HG02678 (cell line): ENCODE data around the gene RFTN1.

Experiments used
- ATAC-seq: cut with Tn5 transposase; IDR thresholded peaks from one replicate; pipeline ENCODE4 v1.9.1; 2021; ENCODE audit warnings: mild to moderate bottlenecking, moderate library complexity; ENCODE audit not compliant: unreplicated experiment

RFTN1 gene

GRCh38 chr3:16335772-16336645, 177.5 kb downstream of the RFTN1 start:
- ATAC-seq = no peak

GRCh38 chr3:16335333-16335732, 178.2 kb downstream of the RFTN1 start:
- no peak for ATAC-seq

- ATAC-seq = no peak
Observed at GRCh38 chr3:16334909-16335308, 178.6 kb downstream of the RFTN1 start.

- ATAC-seq = no peak
Observed at GRCh38 chr3:16332904-16333426, 180.5 kb downstream of the RFTN1 start.

GRCh38 chr3:16331319-16331883, 182.1 kb downstream of the RFTN1 start:
- ATAC-seq = no peak

- ATAC-seq = no peak
Observed at GRCh38 chr3:16330351-16330750, 183.1 kb downstream of the RFTN1 start.

- ATAC-seq = no peak
Observed at GRCh38 chr3:16329826-16330129, 183.7 kb downstream of the RFTN1 start.

GRCh38 chr3:16329036-16329825, 184.3 kb downstream of the RFTN1 start:
- ATAC-seq = no peak

- ATAC-seq = no peak
Observed at GRCh38 chr3:16328124-16328523, 185.4 kb downstream of the RFTN1 start.

GRCh38 chr3:16326724-16327349, 186.7 kb downstream of the RFTN1 start:
- ATAC-seq = no peak

GRCh38 chr3:16325850-16326249, 187.6 kb downstream of the RFTN1 start:
- ATAC-seq = no peak

GRCh38 chr3:16323737-16324136, 189.8 kb downstream of the RFTN1 start:
- ATAC-seq = no peak

GRCh38 chr3:16322189-16322588, 191.3 kb downstream of the RFTN1 start:
- no peak for ATAC-seq

GRCh38 chr3:16320711-16321110, 192.8 kb downstream of the RFTN1 start:
- no peak for ATAC-seq

GRCh38 chr3:16319723-16320122, 193.8 kb downstream of the RFTN1 start:
- no peak for ATAC-seq

GRCh38 chr3:16319307-16319706, 194.2 kb downstream of the RFTN1 start:
- no peak for ATAC-seq

GRCh38 chr3:16318176-16318575, 195.3 kb downstream of the RFTN1 start:
- ATAC-seq = no peak

GRCh38 chr3:16317561-16317945, 195.9 kb downstream of the RFTN1 start:
- no peak for ATAC-seq

- ATAC-seq = no peak
Observed at GRCh38 chr3:16316847-16317560, 196.5 kb downstream of the RFTN1 start.

GRCh38 chr3:16316396-16316795, 197.1 kb downstream of the RFTN1 start:
- ATAC-seq = no peak

GRCh38 chr3:16315623-16316022, 197.9 kb downstream of the RFTN1 start:
- ATAC-seq = no peak
